CD4-positive, alpha-beta T cell treated with Interleukin-15 for 1 hour (primary cell): ENCODE measurements around the gene SCRN1.
"Not testable (repeated sequence)": the region's sequence is repeated elsewhere in the genome, so short reads cannot be mapped to it uniquely, and the experiment has no call there.

Source experiments
- DNase-seq: peaks from one replicate; pipeline ENCODE4 v3.0.0-alpha.2; 2020

Gene SCRN1

DNA sequence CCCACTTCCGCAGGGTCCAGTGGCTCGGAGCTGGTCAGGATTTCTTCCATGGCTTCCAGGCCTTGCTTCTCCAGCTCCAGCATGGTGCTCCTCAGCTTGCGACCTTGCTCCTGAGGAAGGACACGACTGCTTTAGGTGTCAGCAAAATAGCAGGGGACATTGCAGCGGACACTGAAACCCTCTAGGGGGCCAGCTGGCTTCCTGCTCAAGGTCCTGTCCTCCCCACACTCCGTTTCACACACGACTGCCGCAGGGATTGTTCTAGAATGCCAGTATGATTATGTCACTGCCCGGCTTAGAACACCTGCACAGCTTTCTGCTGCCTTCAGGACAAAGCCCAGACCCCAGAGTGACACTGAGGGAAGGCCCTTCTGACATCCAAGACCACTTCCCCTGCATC is 65.6 kb downstream of the SCRN1 start:
- DNase-seq = no peak

DNA sequence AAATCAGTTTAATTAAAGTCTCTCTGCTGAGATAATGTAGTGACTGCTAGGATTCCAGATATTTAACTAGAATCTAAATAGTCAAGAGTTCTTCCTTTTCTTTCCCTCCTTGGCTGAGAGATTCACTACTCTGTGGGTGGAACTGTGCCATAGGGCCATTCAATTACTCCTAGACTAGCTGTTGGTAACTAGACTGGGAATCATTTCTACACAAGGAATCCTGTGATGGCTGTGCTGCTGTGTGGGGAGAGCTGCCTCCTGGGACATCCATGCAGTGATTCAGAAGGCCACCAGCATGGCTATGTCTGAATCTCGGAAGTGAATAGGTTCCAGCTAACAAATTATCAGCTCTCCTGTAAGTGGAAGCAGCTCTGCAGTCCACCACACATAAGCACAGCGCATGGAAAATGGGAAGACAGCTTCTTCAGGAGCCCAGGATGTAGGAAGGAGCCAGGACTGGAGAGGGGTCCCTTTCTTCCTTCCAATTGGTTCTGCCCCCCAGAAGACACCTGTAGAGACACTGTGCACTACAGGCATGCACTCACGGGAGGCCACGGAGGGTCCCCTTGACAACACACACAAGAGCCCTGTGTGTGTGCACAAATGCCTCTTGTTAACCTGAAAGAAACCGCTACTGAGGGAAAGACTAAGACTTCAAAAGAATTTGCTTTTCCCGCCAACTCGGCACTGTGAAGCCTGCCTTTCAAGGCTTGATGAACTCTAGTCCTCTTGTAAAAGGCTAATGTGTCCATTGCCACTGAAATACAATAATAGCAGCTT is 66.5 kb downstream of the SCRN1 start:
- no peak for DNase-seq

DNA sequence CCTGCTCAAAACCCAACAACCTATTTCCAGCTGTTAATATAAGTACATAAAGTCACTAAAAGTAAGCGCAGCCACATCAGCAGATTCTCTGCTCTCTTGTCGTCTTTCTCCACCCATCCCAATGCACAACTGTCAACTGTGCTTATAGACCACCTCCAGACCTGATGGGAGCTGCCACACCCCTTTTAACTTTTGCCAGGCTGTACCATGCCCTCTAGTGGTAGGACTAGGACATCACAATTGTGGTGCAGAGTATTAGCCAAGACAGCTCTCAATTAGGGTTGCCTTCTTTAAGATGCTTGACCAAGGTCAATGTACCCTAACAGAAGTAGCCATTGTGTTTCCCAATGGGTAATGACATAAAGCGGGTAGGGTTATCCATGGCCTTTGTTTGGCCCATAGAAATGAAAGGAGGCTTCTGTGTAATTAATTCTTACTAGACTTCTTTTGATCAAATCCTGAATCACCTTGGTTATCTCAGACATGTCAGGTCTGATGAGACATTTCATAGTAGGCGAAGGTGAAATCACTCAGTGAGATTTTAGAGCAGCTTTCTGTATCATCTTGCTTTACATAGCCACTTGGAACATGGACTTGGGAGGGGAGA is 68.1 kb downstream of the SCRN1 start:
- DNase-seq = peak; percentile 44

DNA sequence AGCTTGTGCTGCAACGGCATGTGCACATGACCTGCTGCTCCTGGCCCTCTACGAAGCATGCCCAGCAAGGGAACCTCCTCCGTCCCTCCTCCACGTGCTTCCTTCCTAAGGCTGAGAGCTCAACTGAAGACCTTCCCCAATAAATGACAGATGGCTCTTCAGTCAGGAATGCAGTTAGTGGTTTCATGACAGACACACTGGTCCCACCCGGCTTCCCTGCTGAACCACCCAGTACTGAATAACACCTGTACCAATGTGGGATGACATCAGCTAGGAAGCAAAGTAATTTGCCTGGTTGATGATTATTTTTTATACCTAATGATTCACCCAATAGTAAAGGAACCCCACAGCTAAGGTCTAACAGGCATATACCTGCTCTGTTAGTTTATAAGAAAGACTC is 69.1 kb downstream of the SCRN1 start:
- DNase-seq = no peak

DNA sequence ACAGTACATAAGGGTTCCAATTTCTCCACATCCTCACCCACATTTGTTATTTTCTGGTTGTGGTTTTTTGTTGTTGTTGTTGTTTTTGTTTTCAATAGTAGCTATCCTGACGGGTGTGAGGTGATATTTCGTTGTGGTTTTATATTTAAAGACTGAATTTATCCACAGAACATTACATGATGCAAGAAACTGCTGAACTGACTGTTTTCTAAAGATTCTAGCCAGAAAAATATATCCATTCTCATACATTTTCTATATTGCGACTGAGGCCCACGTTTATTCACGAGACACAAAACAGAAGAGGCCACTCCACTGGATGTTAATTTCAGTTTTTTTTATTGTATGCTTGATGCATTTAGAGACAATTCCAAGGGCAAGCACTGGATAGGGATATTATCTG is 69.8 kb downstream of the SCRN1 start:
- DNase-seq = no peak

DNA sequence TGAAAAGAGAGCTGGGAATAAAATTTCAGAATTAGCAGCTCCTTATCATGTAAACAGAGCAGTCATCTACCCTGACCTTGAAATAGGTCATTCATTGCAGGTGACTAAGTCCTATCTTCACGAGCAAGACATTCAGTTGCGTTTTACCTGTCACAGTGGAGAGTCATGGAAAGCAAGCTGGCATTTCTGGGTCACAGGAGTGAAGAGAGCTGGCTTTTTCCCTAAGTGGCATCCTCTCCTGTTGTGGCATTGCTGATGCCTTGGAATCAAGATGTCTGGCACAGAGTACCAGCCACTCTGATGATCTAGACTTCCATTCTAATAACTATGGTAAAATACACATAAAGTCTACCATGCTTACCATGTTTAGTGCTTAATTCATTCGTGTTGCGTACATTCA is 70.8 kb downstream of the SCRN1 start:
- DNase-seq = no peak

DNA sequence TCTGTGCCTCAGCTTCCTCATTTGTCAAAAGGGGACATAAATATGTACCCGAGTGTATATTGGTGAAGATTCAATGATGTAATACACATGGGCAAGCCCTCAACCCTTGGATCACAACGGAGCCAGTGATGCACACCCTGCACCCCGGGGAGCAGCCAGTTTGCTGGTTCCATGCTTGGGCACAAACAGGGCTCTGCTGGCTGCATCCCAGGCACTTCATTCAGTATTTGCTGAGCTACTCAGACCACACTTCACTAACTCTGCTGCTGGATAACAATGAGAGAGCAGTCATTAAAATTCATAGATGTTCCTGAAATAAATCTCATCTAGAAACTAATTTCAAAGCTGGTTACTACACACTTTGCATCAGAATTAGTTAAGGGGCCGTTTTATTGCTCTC is 72.0 kb downstream of the SCRN1 start:
- no peak for DNase-seq

DNA sequence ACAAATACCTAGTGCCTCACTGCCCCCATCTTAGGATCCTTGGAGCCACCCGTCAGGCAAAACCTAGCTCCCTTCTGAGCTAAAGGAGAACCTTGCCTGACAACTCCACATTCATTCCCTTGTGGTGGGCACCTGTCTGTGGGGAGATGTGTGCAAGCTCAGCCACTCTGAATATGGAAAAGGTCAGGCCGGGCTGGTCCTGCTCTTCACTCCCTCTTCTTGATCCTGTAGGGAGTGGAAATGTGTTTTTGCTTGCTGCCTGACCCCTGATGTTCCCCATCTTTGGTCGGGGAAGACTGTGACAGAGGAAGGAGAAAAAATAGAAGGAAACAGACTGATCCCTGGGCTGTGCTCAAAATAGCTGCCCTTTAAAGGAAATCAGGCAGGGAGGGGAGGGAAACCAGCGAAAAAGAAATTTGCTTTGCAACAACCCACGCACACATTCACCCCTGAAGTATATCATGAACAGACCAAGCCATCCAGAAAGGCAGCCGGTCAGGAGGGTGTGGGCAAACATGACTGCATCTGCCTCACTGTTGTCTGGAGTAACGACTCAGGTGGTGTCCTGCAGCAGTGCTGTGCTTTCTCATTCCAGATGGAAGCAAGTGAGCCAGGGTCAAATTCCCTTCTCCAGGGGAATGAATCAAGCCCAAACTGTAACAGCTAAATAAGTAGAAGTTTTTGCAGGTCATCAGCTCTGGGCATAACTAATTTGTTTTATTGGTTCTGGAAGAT is 74.0 kb downstream of the SCRN1 start:
- DNase-seq = no peak

DNA sequence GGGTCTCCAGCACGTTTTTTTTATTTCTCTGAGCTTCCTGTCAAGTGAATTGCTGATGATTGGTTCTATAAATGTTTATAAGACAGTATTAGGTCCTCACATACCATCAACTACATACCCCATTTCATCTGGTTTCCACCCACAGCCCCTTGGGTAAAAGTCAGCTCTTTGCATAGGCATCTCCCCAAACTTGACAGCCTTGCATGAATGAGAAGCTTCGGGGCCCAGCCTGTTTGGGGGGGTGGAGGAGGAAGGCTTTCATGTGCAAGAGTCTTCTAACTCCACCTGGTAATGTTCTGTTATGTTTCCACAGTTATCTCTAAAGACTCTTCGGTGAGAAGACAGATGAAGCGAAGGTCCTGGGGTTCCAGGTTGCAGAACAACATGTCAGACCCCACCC is 75.4 kb downstream of the SCRN1 start:
- DNase-seq = no peak

DNA sequence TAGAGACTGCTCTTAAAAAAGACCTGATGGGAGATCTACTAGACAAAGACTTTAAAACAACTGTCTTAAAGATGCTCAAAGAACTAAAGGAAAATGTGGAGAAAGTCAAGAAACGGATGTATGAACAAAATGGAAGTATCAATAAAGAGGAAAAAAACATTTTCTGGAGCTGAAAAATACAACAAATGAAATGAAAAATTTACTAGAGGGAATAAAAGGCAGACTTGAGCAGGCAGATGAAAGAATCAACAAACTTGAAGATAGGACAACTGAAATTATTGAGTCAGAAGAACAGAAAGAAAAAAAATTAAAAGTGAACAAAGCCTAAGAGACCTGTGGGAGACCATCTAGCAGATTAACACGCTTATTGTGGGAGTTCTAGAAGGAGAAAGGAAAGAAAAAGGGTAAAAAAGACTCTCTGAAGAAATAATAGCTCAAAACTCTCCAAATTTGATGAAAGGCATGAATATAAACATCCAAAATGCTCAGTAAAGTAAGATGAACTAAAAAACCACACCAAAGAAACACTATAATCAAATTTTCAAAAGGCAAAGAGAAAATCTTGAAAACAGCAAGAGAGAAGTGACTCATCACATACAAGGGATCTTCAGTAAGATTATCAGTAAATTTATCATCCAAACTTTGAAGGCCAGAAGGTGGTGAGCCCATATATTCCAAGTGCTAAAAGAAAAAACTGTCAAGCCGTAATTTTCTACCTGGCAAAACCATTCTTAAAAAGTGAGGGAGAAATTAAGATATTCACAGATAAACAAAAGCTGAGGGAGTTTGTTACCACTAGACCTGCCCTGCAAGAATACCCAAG is 83.2 kb downstream of the SCRN1 start:
- no peak for DNase-seq

DNA sequence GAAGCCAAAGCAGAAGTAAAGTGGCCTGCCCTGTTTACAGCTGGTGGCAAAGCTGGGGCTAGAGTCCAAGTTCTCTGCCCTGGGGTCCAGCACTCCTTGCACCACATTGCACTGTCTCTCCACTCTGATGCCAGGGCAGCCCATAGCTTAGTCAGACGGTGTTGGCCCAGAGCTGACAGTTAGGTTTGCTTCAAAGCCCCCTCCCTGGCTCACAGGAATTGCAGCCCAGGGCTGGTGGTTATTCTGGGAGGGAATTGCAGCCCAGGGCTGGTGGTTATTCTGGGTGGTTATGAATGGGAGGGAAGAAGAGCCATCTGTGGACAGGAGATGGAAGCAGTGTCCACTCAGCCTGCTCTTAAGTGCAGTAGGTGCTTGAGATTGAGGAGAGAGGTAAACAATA is 88.9 kb downstream of the SCRN1 start:
- DNase-seq = no peak

DNA sequence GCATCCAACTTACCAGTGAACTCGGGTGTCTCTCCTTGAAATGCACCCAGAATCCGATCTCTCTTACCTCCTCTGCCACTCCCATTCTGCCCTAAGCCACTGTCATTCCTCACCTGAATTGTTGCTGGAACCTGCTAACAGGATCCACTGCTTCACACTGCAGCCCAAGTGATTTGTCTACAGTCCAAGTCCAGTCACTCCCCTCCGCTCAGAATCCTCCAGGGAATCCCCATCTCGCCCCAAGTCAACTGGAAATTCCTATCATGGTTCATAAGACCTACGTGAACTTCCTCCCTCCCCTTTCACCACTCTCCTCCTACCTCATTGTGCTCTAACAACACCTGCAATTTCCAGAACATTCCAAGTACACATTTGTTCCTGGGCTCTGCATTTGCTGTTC is 91.3 kb downstream of the SCRN1 start:
- DNase-seq = no peak

DNA sequence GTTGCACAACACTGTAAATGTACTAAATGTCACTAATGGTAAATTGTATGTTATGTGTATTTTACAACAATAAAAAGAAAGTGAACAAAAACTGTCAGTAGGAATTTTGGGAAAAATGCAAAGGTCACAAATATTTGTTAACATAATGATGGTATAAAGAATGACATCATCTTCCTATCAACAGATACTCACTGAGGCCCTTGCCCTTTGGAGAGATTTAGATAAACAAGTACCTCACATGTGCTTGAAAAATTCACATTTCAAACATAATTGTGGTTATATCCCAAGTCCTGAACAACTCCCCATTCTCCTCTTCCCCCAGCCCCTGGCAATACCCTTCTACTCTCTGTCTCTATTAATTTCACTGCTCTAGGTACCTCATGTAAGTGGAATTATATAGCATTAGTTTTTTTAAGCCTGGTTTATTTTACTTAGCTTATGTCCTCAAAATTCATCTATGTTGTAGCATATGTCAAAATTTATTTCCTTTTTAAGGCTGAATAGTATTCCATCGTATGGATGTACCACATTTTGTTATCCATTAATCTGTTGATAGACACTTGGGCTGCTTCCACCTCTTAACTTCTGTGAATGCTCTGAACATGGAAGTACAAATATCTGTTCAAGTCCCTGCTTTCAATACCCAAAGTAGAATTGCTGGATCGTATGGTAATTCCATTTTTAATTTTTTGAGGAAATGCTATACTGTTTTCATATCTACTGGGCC is 92.8 kb downstream of the SCRN1 start:
- DNase-seq = no peak

DNA sequence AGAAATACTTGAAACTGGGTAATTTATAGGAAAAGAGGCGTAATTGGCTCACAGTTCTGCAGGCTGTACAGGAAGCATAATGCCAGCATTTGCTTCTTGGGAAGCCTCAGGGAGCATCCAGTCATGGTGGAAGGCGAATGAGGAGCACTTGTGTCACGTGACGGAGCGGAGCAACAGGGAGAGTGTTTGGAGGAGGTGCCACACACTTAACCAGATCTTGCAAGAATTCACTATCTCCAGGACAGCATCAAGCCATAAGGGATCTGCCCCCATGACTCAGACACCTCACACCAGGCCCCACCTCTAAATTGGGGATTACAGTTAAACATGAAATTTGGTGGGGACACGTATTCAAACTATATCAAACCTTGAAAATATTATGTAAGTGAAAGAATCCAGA is 94.0 kb downstream of the SCRN1 start:
- DNase-seq = no peak

DNA sequence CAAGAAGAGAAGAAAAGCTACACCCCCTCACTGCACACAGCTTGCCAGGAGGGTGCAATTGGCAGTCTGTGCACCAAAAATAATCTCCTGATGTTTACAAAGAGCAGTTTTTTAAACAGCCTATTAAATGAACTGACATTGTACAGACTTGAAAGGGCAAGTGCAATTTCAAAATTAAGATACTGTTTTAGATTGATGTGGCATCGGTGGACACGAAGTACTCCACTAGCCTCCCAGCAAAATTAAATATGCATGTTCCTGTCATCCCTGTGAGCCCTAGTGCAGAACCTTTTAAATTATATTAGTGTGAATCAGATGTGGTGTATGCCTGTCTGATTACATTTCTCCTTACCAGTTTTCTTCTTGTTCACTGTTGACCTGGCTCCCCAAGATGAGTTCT is 95.3 kb downstream of the SCRN1 start:
- no peak for DNase-seq

DNA sequence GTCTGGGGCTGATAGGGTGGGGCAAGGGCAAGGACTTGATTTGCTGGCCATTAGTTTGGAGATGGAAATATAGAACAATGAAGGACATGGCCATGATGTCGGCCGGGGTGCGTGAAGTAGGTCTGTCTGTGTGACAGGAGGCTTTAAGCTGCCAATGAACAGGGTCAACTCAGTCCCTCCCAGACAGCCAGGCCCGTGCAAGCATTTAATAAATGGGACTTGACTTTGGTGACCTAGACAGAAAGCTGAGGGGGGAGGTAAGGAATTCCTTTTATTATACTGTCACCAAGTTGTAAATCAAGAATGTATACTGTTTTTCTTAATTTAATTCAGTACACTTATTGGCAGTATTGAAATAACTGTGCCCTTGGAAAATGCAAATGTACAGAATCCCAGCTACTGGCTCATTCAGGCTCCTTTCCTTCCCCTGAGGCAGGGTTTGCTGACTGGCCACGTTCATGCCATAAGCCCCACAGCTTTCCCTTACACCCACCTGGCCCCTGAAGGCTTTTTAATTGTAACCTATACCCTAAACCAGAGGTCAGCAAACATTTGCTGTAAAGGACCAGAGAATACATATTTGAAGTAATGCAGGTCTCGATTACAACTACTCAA is 96.1 kb downstream of the SCRN1 start:
- DNase-seq = no peak

DNA sequence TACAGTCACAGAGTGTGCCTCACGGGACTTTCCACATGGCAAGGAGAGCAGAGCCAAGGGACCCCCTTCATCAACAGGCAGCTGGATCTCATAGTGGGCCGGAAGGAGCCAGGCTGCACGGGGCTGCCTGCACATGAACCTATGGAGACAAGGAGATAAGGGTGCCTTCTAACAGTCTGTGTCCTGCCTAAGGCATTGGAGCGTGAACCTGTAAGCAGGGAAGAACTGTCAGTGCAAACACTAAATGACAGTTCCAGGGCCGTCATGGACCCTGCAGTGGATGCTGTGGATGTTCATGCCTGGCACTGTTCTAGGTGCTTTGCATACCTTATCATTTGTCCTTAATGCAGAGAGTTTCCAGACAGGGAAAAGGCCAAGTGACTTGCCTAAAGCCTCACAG is 97.4 kb downstream of the SCRN1 start:
- DNase-seq = no peak

DNA sequence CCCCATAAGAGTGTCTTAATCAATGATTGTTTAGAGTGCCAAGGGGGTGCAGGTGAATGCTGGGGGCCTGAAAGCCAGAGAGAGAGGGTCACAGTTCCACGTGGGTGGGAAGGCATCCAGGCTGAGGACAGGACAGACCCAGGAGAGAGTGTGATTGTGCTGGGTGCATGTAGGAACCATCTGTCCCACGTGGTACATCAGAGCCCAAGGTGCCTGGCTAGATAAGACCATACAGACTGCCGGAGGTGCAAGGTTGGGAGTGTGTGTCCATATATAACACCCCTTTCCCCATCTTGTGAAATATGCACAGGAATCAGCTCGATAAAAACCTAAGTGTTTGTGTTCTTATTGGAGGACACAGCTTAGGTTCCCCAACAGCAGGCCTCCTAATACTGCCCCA is 97.8 kb downstream of the SCRN1 start:
- DNase-seq = no peak

DNA sequence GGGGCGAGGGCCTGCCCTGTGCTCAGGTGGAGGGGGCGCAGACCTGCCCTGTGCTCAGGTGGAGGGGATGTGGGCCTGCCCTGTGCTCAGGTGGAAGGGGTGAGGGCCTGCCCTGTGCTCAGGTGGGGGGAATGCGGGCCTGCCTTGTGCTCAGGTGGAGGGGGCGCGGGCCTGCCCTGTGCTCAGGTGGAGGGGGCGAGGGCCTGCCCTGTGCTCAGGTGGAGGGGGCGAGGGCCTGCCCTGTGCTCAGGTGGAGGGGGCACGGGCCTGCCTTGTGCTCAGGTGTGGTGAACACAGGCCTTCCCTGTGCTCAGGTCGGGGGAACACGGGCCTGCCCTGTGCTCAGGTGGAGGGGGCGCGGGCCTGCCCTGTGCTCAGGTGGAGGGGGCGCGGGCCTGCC is 98.8 kb downstream of the SCRN1 start:
- not testable (repeated sequence) for DNase-seq

DNA sequence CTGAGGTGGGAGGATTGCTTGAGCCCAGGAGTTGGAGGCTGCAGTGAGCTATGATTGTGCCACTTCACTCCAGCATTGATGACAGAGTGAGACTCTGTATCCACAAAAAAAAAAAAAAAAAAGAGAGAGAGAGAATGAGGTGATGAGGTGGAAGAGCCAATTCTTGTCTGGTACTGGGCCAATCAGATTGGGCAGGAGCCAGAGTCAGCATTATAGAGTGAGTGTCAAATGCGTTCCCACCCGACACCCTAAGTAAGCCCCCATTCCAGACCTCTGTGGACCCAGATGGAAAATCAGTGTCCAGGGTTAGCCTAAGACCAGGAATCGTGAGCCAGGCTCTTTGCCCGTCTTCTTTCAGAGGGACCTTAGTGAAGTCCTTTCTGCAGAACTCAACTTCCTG is 99.3 kb downstream of the SCRN1 start:
- no peak for DNase-seq

DNA sequence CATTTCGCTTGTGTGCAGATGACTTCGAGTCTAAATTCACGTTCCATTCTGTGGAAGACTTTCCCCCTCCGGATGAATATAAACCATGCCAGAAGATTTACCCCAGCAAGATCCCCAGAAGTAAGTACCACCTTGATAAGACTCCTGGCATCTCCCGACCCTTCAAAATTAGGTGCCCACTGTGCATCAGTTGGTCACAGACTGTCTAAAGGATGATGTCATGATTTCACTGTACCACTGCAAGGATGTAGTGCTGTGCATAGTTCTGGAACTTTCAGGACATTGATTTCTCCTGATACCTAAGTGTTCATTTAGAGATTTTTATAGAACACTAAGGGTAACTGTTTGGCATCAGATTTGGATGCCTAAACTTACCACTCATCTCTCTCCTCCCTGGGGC is 100.3 kb downstream of the SCRN1 start:
- DNase-seq = no peak

DNA sequence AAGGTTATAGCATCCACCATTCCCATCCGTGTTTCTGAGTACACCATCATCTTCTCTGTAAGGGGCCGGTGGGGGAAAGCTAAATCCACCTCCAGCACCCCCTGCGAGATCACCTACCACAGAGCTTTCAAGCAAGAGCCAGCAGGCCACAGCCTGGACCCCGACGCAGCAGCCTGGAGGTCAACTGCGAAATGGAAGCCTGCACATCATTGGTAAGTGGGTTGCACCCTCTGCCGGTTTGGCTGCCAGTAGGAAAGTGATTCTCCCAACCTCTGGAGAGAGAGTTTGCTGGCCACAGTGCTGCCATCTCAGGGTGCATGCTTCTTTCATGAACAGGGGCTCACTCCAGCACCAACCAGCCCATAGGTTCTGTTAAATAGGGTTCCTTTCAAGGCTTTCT is 101.6 kb downstream of the SCRN1 start:
- DNase-seq = no peak
